CD4-positive, alpha-beta T cell treated with Interleukin-10 for 1 hour (primary cell): Measurements from ENCODE around the gene STAG1.
"Not testable (repeated sequence)": the region's sequence is repeated elsewhere in the genome, so short reads cannot be mapped to it uniquely, and the experiment has no call there.

ENCODE experiments used
- DNase-seq: peaks from one replicate; pipeline ENCODE4 v3.0.0-alpha.2; 2020

The STAG1 gene

GRCh38 chr3:136380530-136380929 lies 371.6 kb downstream of the STAG1 start:
- no peak for DNase-seq

DNA sequence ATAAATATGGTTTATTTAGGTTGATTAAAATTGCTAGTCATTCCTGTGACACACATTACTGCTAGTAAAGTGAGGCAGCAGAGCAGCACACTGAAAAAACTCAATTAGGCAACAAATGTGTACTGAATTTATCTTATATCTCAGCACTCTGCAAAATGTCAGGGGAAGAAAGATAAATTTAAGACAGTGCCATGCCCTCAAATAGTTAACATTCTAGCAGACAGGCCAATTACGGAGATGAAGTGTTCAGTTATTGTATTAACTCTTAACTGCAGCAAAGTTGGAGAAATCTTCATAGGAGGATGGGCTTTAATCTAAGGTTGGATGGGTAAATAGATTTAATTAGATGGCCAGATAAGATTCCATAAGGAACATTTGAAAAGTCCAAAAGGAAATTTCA lies 374.2 kb downstream of the STAG1 start:
- DNase-seq: no peak

DNA sequence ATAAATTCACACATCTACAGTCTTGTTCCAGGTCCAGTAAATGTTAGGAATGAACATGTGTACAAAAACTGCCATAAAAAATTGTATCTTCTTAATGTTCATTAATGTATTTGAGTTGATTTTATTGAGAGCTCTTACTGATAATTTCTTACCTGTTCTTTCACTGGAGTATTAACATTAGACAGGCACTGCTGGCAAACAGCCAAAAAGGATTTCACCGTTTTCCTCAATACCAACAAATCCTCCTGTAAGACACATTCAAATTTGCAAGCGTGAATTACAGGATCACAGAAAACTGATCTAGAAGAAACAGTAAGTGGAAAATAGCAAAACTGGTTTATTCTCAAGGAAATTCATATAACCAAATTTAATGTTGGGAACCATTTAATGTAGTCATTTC lies 374.7 kb downstream of the STAG1 start:
- no peak for DNase-seq

- DNase-seq: not testable (repeated sequence)
Observed at GRCh38 chr3:136375800-136376199, 376.4 kb downstream of the STAG1 start.

GRCh38 chr3:136366289-136366688 lies 385.9 kb downstream of the STAG1 start:
- DNase-seq: no peak

DNA sequence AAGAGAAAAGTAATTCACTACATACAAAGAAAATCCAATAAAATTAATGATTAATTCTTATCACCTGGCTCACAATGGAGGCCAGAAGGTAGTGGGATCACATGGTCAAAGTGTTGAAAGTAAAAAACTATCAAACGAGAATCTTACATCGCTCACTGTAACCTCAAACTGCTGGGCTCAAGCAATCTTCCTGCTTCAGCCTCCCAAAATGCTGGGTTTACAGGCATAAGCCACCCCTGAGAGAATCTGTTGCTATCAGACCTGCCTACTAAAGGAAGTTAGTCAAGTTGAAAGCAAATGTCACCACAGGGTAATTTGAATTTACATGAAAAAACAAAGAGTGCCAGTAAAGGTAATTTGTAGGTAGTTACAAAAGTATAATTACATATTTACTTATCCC lies 398.7 kb downstream of the STAG1 start:
- DNase-seq: no peak

GRCh38 chr3:136351905-136352304 lies 400.3 kb downstream of the STAG1 start:
- no peak for DNase-seq

DNA sequence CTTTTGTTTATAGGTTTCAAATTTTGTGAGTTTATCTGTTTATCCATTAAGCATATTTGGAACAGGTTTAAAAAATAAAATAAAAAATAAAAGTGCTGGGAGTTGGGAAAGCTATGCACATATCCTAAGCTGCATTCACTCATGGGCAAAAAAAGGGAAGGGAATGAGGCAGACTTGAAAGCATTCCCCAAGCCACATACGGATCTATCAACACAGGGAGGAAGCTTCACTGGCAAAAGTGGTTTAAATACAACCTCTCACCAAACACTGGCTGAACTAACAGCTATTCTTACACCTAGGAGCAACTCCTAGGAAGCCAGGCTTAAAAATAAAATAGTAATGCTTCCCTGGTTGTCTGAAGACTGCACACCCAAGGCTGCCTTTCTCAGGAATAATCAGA lies 400.8 kb downstream of the STAG1 start:
- DNase-seq: no peak

DNA sequence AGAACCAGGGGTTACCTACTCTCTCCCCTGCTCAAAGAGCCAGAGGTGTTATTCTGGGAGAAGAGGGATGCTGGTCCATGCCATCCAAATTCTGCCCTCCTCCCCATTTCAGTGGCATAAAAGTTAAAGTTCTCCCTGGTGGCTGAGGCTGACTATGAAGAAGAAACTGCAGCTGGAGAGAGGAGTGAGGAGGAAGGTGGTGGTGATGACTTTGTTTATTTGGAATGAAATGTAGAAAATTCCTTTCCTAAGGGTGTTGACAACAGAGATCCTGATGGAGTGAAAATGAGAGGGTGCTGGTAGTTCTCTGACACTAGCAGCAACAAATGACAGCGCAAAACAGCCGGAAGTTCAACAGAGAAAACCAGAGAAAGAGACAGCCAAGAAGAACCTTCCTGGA lies 401.6 kb downstream of the STAG1 start:
- DNase-seq: no peak

DNA sequence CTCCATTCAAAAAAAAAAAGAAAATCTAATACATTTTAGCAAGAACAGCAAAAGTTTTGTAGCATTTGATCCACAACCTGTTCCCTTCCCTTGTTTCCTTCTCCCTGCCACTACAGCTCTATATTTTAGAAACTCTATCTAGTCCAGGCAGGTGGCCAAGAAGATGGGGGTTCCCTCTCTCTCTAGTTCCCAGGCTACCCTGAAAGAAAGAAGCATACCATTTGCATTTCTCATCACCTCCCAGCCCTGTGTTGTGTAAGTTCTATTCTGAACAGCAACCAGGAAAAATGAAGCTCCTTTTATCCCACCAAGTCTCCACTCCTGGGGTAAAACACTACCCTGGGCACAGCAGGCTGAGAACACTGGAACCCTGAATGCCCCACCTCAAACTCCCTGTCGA lies 402.0 kb downstream of the STAG1 start:
- no peak for DNase-seq

- no peak for DNase-seq
Observed at GRCh38 chr3:136346486-136346885, 405.7 kb downstream of the STAG1 start.

DNA sequence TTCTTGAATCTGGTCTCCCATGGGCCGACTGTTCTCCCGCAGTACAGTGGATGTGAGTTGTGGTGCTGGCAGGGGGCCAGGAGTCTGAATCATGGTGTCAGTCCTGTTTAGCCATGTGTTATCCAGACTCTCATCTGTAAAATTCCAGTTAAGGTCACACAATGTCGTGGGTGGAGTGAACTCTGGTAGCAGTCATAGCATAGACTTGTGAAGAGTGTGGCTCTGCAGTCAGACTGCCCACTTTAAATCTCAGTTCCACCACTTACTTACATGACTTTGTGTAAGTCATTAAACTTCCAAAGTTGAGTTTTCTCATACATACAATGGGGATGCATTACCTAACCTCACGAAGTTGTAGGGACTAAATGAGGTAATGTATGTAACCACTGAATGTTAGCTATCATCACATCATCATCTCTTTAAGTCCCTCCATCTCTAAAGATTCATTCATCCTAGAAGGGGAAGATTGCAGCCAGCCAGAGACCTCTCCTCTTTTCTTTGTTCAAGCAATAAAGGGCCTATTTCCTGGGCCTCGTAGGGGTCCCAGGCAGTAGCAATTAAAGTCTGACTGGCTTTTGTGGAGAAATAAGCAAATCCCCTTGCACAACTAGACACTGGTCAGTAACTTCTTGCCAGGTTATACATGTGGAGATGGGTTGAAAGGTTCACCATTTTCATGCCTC lies 408.2 kb downstream of the STAG1 start:
- no peak for DNase-seq

DNA sequence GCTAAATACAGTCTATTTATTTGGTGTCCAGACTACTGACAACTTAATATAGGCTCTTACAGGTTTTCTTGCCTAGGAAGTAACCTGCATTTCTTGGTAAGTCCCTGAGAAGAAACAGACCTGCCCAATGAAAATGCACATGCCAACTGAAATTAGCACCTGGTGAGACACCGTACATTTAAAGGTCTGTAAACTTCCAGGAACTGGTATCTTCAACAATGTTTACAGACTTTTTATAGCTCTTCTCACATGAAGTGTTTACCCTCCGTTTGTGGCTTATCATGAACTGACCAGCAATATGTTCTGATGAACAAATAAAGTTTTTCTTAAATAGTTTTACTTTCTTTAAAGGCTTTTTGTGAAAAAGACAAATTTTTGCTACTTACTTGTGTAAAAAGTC lies 408.7 kb downstream of the STAG1 start:
- no peak for DNase-seq

GRCh38 chr3:136336329-136337100 lies 415.7 kb downstream of the STAG1 start:
- DNase-seq: no peak

DNA sequence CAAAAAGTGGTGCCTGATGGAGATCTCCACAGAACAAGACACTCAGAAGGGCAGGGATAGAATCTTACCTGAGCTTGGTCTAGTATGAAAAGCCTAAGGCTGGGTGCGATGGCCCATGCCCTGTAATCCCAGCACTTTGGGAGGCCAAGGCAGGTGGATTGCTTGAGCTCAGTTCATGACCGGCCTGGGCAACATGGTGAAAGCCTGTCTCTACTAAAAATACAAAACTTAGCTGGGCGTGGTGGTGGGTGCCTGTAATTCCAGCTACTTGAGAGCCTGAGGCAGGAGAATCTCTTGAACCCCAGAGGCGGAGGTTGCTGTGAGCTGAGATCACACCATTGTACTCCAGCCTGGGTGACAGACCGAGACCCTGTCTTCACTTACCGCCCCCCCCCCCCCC lies 417.5 kb downstream of the STAG1 start:
- not testable (repeated sequence) for DNase-seq

DNA sequence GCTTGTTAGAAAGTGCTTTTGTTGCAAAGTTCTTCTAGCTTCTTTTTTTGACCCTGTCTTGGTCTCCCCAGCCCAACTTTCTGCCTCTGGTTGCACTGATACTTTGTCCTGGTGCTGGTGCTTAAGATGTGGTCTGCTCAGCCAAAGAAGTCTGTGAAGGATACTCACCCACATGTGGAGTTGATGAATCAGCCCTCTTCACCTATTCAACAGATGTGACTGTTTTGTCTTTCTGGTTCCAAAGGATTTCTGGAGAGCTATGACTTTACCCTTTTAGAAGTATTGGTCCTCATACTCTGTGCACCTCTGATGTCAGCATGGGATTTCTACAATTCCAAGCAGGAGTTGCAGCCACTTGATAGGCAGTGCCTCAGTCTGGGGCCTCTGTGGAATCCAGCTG lies 418.0 kb downstream of the STAG1 start:
- no peak for DNase-seq

DNA sequence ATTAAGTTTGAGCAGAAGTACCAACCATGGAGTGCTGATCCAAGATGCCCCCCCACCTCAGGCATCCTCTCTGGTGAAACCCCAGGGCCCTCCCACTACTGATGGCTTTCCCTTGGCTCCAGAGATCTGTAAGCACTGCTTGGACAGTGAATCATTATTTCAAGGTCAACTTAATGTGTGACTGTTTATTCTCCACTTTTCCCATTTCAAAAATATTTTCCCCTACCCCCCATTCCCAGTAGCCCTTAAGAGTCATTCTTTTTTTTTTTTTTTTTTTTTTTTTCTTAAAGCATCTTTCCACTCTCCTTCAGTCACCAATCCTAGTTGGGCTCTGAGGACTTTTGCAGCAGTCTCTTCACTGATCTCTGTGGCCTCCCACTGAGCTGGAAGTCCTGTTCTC lies 419.4 kb downstream of the STAG1 start:
- DNase-seq: no peak

- no peak for DNase-seq
Observed at GRCh38 chr3:136332302-136332701, 419.9 kb downstream of the STAG1 start.

GRCh38 chr3:136330900-136331299 lies 421.3 kb downstream of the STAG1 start:
- DNase-seq: no peak

- no peak for DNase-seq
Observed at GRCh38 chr3:136329593-136329992, 422.6 kb downstream of the STAG1 start.

DNA sequence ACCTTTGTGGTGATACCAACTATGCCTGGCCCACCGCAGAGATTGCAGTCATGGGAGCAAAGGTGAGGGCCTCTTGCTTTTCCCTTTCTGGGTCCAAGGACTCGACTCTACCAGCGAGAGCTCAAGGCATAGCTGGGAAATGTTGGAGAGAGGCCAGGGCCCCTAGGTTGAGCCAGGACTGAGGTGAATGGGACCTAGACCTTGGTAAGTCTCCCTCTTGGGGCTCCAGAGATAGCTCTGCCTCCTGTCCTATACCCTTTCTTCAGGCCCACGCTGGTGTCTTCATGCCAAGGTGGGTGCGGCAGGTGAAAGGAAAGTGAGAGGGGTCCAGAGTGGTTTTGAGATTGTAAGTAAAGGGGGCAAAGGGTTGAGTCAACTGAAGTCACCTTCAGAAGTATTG lies 424.5 kb downstream of the STAG1 start:
- DNase-seq: no peak

DNA sequence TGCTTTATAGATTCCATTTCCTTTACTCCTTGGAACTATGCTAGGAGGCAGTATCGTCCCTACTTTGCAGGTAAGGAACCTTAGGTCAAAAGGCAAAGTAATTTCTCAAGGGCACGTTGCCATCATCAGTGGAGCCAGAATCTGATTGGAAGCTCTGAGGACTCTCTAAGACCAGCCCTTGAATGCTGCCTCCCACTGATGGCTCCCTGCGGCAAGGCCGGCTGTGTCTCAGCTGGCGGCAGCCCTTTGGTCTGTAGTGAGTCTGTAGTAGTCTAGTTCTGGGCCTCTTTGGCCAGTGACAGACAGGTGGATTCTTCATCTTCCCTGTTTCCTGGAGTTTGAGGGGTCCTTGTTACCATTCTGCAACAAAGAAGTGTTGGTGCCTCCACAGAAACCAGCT lies 425.9 kb downstream of the STAG1 start:
- DNase-seq: no peak

GRCh38 chr3:136311968-136312367 lies 440.2 kb downstream of the STAG1 start:
- DNase-seq: no peak

DNA sequence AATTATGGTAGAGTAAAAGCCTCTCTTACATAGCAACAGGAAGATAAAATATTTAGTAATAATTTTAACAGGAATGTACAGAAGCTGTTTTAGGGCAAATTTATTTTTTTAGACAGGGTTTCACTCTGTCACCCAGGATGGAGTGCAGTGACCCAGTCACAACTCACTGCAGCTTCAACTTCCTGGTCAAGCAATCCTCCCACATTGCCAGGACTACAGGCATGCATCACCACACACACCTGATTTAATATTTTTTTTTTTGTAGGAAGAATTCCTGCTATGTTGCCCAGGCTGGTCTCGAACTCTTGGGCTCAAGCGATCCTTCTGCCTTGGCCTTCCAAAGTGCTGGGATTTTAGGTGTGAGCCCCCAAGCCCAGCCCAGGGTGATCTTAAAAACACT lies 440.9 kb downstream of the STAG1 start:
- DNase-seq: no peak

DNA sequence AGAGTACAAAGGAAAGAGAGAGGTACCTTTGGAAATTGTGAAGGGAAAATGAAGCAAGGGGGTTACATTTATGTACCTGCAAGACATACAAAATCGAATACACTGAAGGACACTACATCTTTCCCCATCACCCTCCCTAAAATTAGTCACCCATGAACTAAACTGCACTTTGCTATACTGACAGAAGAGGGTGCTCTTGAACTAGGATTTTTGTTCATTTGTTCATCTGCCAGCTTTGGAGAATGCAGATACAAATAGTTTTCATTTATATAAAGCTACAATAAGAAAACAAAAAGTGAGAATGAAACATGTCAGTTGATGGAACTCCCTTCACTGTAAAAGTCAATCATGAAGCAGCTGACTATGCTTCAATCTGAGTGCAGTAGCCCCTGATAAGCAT lies 446.3 kb downstream of the STAG1 start:
- DNase-seq: no peak
